SK-N-SH treated with all-trans-retinoic acid at 6 μM for 48 hours (cell line): ENCODE results near the gene PAXIP1.

ENCODE experiments used
- ATAC-seq: fragments of 200-7000 bp; cut with Tn5 transposase; 3 replicates; pipeline ENCODE4 v1.9.1; 2020; ENCODE audit warnings: mild to moderate bottlenecking, moderate library complexity
- BACH2 ChIP-seq: fragments of 250-450 bp; sonication (Bioruptor Pico); IDR thresholded peaks from 2 replicates; pipeline ENCODE4 v1.9.0; 2021; ENCODE audit warnings: mild to moderate bottlenecking, borderline replicate concordance
- CSDC2 ChIP-seq: fragments of 250-450 bp; sonication (Bioruptor Pico); IDR thresholded peaks from 2 replicates; pipeline ENCODE4 v1.5.0; 2020; ENCODE audit warnings: mild to moderate bottlenecking, moderate library complexity
- ESRRG ChIP-seq: fragments of 250-450 bp; sonication (Bioruptor Pico); IDR thresholded peaks from 2 replicates; pipeline ENCODE4 v1.6.1; 2021; ENCODE audit warnings: mild to moderate bottlenecking
- GLIS3 ChIP-seq: fragments of 250-450 bp; sonication (Bioruptor Pico); IDR thresholded peaks from 2 replicates; pipeline ENCODE4 v1.5.0; 2020; ENCODE audit warnings: mild to moderate bottlenecking, moderate library complexity
- ISL1 ChIP-seq: fragments of 250-450 bp; sonication (Bioruptor Pico); IDR thresholded peaks from 2 replicates; pipeline ENCODE4 v2.1.2; 2022; ENCODE audit warnings: mild to moderate bottlenecking, moderate library complexity
- OSR1 ChIP-seq: fragments of 250-450 bp; sonication (Bioruptor Pico); IDR thresholded peaks from 2 replicates; pipeline ENCODE4 v1.8.0; 2022; ENCODE audit warnings: moderate library complexity, mild to moderate bottlenecking, inconsistent platforms
- RARB ChIP-seq: fragments of 250-450 bp; sonication (Bioruptor Pico); IDR thresholded peaks from 2 replicates; pipeline ENCODE4 v1.8.0; 2021; ENCODE audit warnings: mild to moderate bottlenecking, moderate library complexity
- TOX ChIP-seq: fragments of 250-450 bp; sonication (Bioruptor Pico); IDR thresholded peaks from 2 replicates; pipeline ENCODE4 v1.8.0; 2021; ENCODE audit warnings: mild to moderate bottlenecking, moderate library complexity, borderline replicate concordance
- ZC3H10 ChIP-seq: fragments of 250-450 bp; sonication (Bioruptor Pico); IDR thresholded peaks from 2 replicates; pipeline ENCODE4 v1.5.1; 2021; ENCODE audit warnings: mild to moderate bottlenecking, moderate library complexity
- ZFP3 ChIP-seq: fragments of 250-450 bp; sonication (Bioruptor Pico); IDR thresholded peaks from 2 replicates; pipeline ENCODE4 v1.5.0; 2020; ENCODE audit warnings: mild to moderate bottlenecking, moderate library complexity
- ZFP30 ChIP-seq: fragments of 450-650 bp; formaldehyde crosslinking; IDR thresholded peaks from 2 replicates; pipeline ENCODE4 v1.5.0; 2022; ENCODE audit warnings: mild to moderate bottlenecking, moderate library complexity
- ZNF70 ChIP-seq: fragments of 450-650 bp; formaldehyde crosslinking; IDR thresholded peaks from 2 replicates; pipeline ENCODE4 v1.5.0; 2020; ENCODE audit warnings: mild to moderate bottlenecking, moderate library complexity
- ZNF8 ChIP-seq: fragments of 450-650 bp; formaldehyde crosslinking; IDR thresholded peaks from 2 replicates; pipeline ENCODE4 v1.5.0; 2020; ENCODE audit warnings: mild to moderate bottlenecking, moderate library complexity
- TF ChIP-seq, protein P1 (sequence below): fragments of 250-450 bp; sonication (Bioruptor Pico); IDR thresholded peaks from 2 replicates; pipeline ENCODE4 v1.8.0; 2020; ENCODE audit warnings: mild to moderate bottlenecking, moderate library complexity, borderline replicate concordance
- TF ChIP-seq, protein P2 (sequence below): fragments of 250-450 bp; sonication (Bioruptor Pico); IDR thresholded peaks from 2 replicates; pipeline ENCODE4 v1.5.1; 2020; ENCODE audit warnings: low read depth, mild to moderate bottlenecking, moderate library complexity
- TF ChIP-seq, protein P3 (sequence below): fragments of 250-450 bp; sonication (Bioruptor Pico); IDR thresholded peaks from 2 replicates; pipeline ENCODE4 v1.5.0; 2020; ENCODE audit warnings: mild to moderate bottlenecking, moderate library complexity

PAXIP1 gene

DNA sequence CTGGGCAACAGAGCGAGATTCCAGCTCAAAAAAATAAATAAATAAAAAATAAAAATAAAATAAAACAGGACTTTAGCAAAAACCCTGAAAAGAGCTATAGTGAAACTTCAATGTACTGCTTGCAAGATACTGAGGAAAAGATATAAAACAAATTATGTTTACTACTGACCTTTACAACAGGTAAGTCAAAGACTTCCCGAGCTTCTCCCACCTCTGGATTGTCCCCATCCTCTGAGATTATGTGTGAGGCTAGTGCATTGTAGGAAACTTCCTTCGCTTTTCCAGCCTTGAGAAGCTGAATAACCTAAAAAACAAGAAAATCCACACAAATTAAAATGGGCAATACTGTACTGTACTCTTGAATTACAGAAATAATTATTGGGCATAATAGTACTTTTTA, 4.4 kb downstream of the PAXIP1 start:
- ATAC-seq = no peak
- no peak for TF ChIP-seq ZFP30 (CRISPR knock-in tag)
- TF ChIP-seq, protein P1, sequence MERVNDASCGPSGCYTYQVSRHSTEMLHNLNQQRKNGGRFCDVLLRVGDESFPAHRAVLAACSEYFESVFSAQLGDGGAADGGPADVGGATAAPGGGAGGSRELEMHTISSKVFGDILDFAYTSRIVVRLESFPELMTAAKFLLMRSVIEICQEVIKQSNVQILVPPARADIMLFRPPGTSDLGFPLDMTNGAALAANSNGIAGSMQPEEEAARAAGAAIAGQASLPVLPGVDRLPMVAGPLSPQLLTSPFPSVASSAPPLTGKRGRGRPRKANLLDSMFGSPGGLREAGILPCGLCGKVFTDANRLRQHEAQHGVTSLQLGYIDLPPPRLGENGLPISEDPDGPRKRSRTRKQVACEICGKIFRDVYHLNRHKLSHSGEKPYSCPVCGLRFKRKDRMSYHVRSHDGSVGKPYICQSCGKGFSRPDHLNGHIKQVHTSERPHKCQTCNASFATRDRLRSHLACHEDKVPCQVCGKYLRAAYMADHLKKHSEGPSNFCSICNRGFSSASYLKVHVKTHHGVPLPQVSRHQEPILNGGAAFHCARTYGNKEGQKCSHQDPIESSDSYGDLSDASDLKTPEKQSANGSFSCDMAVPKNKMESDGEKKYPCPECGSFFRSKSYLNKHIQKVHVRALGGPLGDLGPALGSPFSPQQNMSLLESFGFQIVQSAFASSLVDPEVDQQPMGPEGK = no peak
- TF ChIP-seq CSDC2 = no peak

DNA sequence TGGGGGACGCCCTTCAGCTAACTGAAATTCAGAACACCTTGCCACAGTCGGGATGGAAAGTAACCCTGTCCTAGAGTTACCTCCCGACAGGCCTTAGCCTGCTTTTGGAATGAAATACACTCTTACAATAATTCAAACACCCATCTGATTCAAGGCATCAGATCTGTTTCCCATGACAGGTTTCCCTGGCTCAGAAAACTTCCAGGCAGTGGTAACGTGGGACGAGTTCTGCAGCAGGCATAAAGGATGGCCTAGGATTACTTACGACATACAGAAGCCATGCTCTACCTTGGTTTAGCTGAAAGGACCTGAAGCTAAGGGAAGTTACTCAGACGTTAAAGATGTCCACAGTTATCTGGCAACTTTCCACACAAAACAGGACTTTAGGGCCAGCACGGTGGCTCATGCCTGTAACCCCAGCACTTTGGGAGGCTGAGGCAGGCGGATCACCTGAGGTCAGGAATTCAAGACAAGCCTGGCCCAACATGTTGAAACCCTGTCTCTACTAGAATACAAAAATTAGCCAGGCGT, 5.0 kb downstream of the PAXIP1 start:
- ATAC-seq = no peak
- no peak for TF ChIP-seq TOX
- TF ChIP-seq OSR1 (CRISPR knock-in tag) = no peak
- TF ChIP-seq, protein P1 = no peak
- TF ChIP-seq ZC3H10 (CRISPR knock-in tag) = no peak
- TF ChIP-seq ESRRG = no peak
- TF ChIP-seq GLIS3 (CRISPR knock-in tag) = no peak
- no peak for TF ChIP-seq BACH2 (CRISPR knock-in tag)
- TF ChIP-seq ISL1 (CRISPR knock-in tag) = no peak
- TF ChIP-seq RARB (CRISPR knock-in tag) = no peak

DNA sequence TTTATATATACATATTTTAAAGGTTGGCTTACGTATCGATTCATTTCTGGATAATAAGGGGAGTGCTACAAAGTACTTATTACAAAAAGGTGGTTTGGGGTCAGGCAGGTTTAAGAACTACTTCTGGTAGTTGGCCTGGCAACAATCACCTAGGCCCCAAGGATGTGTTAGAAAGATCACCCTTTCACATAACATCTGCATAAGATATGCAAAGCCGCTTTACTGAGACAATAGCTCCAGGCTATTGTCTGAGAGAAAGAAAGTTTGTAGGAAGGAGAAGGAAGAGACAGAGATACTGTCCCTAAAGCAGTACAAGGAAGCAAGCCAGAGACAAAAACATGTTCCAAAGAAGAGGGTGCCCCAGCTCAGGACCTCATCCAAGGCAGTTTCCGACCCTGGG, 6.2 kb downstream of the PAXIP1 start:
- TF ChIP-seq ZNF70 (no peak), ZFP3 (no peak)
- TF ChIP-seq, protein P1 = no peak
- no peak for ATAC-seq

DNA sequence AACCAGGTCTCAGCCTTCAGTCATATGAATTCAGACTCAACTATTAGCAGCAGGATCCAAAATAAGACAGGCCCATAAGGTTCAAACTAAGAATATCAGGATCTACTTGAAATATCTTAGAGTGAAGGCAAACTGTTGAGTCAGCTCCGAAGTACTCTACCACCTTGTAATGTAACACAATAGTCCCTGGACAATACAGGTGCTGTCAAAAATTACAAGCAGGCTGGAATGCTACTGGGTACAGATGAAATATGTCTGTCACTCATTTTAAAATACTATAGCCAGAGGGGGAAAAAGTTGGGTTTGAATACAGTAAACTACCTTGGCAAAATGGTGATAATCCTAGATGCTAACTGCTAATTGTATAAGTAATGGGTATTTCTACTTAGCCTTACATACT, 6.8 kb downstream of the PAXIP1 start:
- ATAC-seq = no peak
- TF ChIP-seq ZC3H10 (CRISPR knock-in tag) (no peak), TOX (no peak), ZFP30 (CRISPR knock-in tag) (no peak), ZNF8 (CRISPR knock-in tag) (no peak), GLIS3 (CRISPR knock-in tag) (no peak)
- TF ChIP-seq, protein P2, sequence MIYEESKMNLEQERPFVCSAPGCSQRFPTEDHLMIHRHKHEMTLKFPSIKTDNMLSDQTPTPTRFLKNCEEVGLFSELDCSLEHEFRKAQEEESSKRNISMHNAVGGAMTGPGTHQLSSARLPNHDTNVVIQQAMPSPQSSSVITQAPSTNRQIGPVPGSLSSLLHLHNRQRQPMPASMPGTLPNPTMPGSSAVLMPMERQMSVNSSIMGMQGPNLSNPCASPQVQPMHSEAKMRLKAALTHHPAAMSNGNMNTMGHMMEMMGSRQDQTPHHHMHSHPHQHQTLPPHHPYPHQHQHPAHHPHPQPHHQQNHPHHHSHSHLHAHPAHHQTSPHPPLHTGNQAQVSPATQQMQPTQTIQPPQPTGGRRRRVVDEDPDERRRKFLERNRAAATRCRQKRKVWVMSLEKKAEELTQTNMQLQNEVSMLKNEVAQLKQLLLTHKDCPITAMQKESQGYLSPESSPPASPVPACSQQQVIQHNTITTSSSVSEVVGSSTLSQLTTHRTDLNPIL = no peak
- TF ChIP-seq, protein P3, sequence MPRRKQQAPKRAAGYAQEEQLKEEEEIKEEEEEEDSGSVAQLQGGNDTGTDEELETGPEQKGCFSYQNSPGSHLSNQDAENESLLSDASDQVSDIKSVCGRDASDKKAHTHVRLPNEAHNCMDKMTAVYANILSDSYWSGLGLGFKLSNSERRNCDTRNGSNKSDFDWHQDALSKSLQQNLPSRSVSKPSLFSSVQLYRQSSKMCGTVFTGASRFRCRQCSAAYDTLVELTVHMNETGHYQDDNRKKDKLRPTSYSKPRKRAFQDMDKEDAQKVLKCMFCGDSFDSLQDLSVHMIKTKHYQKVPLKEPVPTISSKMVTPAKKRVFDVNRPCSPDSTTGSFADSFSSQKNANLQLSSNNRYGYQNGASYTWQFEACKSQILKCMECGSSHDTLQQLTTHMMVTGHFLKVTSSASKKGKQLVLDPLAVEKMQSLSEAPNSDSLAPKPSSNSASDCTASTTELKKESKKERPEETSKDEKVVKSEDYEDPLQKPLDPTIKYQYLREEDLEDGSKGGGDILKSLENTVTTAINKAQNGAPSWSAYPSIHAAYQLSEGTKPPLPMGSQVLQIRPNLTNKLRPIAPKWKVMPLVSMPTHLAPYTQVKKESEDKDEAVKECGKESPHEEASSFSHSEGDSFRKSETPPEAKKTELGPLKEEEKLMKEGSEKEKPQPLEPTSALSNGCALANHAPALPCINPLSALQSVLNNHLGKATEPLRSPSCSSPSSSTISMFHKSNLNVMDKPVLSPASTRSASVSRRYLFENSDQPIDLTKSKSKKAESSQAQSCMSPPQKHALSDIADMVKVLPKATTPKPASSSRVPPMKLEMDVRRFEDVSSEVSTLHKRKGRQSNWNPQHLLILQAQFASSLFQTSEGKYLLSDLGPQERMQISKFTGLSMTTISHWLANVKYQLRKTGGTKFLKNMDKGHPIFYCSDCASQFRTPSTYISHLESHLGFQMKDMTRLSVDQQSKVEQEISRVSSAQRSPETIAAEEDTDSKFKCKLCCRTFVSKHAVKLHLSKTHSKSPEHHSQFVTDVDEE = no peak
- TF ChIP-seq, protein P1 = no peak
